ENCODE results near the gene C1orf35.

- TF ChIP-seq EGR1 (IDR thresholded peaks at IDR 0.05; ENCODE audit: low read depth in 2 of 2) (no peak), TAF1 (conservative IDR thresholded peaks at IDR 0.05) (no peak), SP1 (IDR thresholded peaks at IDR 0.05) (no peak), CTCF (IDR thresholded peaks at IDR 0.05; ENCODE audit: low read depth, low read length, missing input control) (no peak), ATF3 (IDR thresholded peaks at IDR 0.05) (no peak), GABPA (IDR thresholded peaks at IDR 0.05 in 1 of 2, conservative IDR thresholded peaks at IDR 0.05 in 1 of 2) (no peak), REST (IDR thresholded peaks at IDR 0.05) (no peak), YY1 (IDR thresholded peaks at IDR 0.05) (no peak)
- TF ChIP-seq, protein P1, sequence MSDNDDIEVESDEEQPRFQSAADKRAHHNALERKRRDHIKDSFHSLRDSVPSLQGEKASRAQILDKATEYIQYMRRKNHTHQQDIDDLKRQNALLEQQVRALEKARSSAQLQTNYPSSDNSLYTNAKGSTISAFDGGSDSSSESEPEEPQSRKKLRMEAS (IDR thresholded peaks at IDR 0.05), result no peak
Measured at GRCh38 chr1:228083871-228084278, 19.2 kb downstream of the C1orf35 start.

All from liver (tissue), 3 donors.